CMK (cell line): ENCODE results near the gene C6orf15.
"Not testable (repeated sequence)": the region's sequence is repeated elsewhere in the genome, so short reads cannot be mapped to it uniquely, and the experiment has no call there.

Experiments used
- DNase-seq: peaks from one replicate; pipeline ENCODE4 v3.0.0-alpha.2; 2010; ENCODE audit warnings: low read depth

The C6orf15 gene

DNA sequence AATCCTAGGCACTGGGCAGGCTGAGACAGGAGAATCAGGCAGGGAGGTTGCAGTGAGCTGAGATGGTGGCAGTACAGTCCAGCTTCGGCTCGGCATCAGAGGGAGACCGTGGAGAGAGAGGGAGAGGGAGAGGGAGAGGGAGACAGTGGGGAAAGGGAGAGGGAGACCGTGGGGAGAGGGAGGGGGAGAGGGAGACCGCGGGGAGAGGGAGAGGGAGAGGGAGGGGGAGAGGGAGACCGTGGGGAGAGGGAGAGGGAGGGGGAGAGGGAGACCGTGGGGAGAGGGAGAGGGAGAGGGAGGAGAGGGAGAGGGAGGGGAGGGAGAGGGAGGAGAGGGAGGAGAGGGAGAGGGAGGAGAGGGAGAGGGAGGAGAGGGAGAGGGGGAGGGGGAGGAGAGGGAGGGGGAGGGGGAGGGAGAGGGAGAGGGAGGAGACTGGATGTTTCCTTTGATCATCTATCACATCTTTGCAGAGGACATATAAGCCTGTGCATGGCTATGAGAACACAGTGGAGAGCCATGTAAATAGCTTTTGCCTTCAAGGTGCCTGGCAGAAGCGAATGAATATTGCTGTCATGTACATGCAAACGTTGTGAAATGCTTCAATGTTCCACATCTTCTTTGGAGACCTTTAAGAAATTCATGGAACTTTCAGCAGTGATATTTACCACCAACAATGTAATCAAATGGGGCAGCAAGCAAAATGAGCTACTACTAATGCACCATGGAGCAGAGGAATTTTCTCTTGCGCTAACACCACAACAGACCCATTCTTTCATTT is 44.3 kb downstream of the C6orf15 start:
- DNase-seq = not testable (repeated sequence)

GRCh38 chr6:31067028-31067427 is 45.3 kb downstream of the C6orf15 start:
- DNase-seq = not testable (repeated sequence)

GRCh38 chr6:31065556-31065955 is 46.8 kb downstream of the C6orf15 start:
- DNase-seq = no peak

GRCh38 chr6:31063906-31064435 is 48.4 kb downstream of the C6orf15 start:
- no peak for DNase-seq
